ENCODE results near the gene ANKRD12.

DNA sequence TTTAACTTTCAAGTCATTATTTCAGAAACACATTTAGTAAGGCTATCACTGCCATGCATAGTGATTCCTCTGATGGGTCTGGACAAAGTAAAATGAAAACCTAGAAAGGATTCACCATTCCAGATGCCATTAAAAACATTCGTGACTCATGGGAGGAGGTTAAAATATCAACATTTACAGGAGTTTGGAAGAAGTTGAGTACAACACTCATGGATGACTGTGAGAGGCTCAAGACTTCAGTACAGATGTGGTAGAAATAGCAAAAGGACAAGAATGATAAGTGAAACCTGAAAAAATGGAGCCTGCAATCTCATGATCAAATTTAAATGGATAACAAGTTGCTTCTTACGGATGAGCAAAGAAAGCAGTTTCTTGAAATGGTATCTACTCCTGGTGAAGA, 192.2 kb downstream of the ANKRD12 start:
- TF ChIP-seq, protein P1, sequence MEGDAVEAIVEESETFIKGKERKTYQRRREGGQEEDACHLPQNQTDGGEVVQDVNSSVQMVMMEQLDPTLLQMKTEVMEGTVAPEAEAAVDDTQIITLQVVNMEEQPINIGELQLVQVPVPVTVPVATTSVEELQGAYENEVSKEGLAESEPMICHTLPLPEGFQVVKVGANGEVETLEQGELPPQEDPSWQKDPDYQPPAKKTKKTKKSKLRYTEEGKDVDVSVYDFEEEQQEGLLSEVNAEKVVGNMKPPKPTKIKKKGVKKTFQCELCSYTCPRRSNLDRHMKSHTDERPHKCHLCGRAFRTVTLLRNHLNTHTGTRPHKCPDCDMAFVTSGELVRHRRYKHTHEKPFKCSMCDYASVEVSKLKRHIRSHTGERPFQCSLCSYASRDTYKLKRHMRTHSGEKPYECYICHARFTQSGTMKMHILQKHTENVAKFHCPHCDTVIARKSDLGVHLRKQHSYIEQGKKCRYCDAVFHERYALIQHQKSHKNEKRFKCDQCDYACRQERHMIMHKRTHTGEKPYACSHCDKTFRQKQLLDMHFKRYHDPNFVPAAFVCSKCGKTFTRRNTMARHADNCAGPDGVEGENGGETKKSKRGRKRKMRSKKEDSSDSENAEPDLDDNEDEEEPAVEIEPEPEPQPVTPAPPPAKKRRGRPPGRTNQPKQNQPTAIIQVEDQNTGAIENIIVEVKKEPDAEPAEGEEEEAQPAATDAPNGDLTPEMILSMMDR (conservative IDR thresholded peaks at IDR 0.05; ENCODE audit: low read length), result no peak
- no peak for TF ChIP-seq EZH2phosphoT487 (IDR thresholded peaks at IDR 0.05; ENCODE audit: borderline replicate concordance, low read depth, low read length)
